GM12878 (cell line): Measurements from ENCODE around the gene RSPH4A.

Experiments used
- CBFB ChIP-seq: IDR thresholded peaks from 2 replicates; pipeline ENCODE4 v1.6.1; 2016; ENCODE audit warnings: antibody characterized with exemption, low read depth
- NFIC ChIP-seq: IDR thresholded peaks from 2 replicates; pipeline ENCODE4 v1.6.1; 2012; ENCODE audit warnings: low read depth, mild to moderate bottlenecking, inconsistent platforms, low read length, moderate library complexity
- NR2C2 ChIP-seq: IDR thresholded peaks from 2 replicates; pipeline ENCODE4 v1.6.1; 2011; ENCODE audit warnings: borderline replicate concordance, low read depth; ENCODE audit not compliant: control insufficient read depth, insufficient read length
- POLR2A ChIP-seq: IDR thresholded peaks from 2 replicates; pipeline ENCODE4 v1.6.1; 2011; ENCODE audit warnings: low read depth, mild to moderate bottlenecking, low read length
- ZZZ3 ChIP-seq: IDR thresholded peaks from 2 replicates; pipeline ENCODE4 v1.6.1; 2011; ENCODE audit warnings: low read depth; ENCODE audit not compliant: control insufficient read depth, insufficient read length
- TF ChIP-seq, protein P1 (sequence below): IDR thresholded peaks from 2 replicates; pipeline ENCODE4 v1.6.1; 2012; ENCODE audit warnings: low read depth, low read length, improper control_type of control experiment
- TF ChIP-seq, protein P2 (sequence below), 3 experiments: IDR thresholded peaks in 2 of 3; conservative IDR thresholded peaks in 1 of 3; 2 replicates each; pipeline ENCODE4 v1.5.1; 2011; ENCODE audit warnings: low read depth in 3 of 3, low read length in 3 of 3, mild to moderate bottlenecking in 3 of 3, control low read depth in 2 of 3, moderate library complexity in 2 of 3, inconsistent platforms in 1 of 3, mixed read lengths in 1 of 3; ENCODE audit not compliant: control insufficient read depth in 2 of 3, insufficient read depth in 1 of 3; ENCODE audit errors: extremely low read depth in 1 of 3
- TF ChIP-seq, protein P3 (sequence below): IDR thresholded peaks from 2 replicates; pipeline ENCODE4 v1.6.1; 2011; ENCODE audit warnings: low read depth, mild to moderate bottlenecking, low read length, moderate library complexity, borderline replicate concordance; ENCODE audit errors: extremely low read depth
- TF ChIP-seq, protein P4 (sequence below): fragments of 450-650 bp; IDR thresholded peaks from 2 replicates; pipeline ENCODE4 v1.6.1; 2017; ENCODE audit warnings: mild to moderate bottlenecking, moderate library complexity

DNA sequence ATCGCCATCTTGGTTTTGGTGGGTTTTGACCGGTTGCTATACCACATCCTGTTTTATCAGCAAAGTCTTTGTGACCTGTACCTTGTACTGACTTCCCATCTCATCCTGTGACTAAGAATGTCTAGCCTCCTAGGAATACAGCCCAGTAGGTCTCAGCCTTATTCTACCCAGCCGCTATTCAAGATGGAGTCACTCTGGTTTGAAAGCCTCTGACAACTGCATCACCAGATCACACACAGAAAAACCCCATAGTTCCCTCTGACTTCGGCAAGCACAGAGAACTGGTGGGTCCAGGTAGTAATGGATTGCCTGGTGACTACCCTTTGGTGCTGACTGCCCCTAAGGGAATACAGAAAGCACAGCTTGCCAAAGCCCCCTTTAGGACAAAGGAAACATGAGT is 10.3 kb upstream of the RSPH4A start:
- TF ChIP-seq, protein P1, sequence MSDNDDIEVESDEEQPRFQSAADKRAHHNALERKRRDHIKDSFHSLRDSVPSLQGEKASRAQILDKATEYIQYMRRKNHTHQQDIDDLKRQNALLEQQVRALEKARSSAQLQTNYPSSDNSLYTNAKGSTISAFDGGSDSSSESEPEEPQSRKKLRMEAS, result no peak
- TF ChIP-seq, protein P2, sequence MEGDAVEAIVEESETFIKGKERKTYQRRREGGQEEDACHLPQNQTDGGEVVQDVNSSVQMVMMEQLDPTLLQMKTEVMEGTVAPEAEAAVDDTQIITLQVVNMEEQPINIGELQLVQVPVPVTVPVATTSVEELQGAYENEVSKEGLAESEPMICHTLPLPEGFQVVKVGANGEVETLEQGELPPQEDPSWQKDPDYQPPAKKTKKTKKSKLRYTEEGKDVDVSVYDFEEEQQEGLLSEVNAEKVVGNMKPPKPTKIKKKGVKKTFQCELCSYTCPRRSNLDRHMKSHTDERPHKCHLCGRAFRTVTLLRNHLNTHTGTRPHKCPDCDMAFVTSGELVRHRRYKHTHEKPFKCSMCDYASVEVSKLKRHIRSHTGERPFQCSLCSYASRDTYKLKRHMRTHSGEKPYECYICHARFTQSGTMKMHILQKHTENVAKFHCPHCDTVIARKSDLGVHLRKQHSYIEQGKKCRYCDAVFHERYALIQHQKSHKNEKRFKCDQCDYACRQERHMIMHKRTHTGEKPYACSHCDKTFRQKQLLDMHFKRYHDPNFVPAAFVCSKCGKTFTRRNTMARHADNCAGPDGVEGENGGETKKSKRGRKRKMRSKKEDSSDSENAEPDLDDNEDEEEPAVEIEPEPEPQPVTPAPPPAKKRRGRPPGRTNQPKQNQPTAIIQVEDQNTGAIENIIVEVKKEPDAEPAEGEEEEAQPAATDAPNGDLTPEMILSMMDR (IDR thresholded peaks at IDR 0.05 in 2 of 3, conservative IDR thresholded peaks at IDR 0.05 in 1 of 3; ENCODE audit: control insufficient read depth in 2 of 3, extremely low read depth in 1 of 3, insufficient read depth in 1 of 3, low read depth in 3 of 3, low read length in 3 of 3), result no peak
- TF ChIP-seq POLR2A (no peak), NFIC (no peak), NR2C2 (no peak), CBFB (no peak), ZZZ3 (no peak)
- TF ChIP-seq, protein P3, sequence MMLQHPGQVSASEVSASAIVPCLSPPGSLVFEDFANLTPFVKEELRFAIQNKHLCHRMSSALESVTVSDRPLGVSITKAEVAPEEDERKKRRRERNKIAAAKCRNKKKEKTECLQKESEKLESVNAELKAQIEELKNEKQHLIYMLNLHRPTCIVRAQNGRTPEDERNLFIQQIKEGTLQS, result no peak
- TF ChIP-seq, protein P4, sequence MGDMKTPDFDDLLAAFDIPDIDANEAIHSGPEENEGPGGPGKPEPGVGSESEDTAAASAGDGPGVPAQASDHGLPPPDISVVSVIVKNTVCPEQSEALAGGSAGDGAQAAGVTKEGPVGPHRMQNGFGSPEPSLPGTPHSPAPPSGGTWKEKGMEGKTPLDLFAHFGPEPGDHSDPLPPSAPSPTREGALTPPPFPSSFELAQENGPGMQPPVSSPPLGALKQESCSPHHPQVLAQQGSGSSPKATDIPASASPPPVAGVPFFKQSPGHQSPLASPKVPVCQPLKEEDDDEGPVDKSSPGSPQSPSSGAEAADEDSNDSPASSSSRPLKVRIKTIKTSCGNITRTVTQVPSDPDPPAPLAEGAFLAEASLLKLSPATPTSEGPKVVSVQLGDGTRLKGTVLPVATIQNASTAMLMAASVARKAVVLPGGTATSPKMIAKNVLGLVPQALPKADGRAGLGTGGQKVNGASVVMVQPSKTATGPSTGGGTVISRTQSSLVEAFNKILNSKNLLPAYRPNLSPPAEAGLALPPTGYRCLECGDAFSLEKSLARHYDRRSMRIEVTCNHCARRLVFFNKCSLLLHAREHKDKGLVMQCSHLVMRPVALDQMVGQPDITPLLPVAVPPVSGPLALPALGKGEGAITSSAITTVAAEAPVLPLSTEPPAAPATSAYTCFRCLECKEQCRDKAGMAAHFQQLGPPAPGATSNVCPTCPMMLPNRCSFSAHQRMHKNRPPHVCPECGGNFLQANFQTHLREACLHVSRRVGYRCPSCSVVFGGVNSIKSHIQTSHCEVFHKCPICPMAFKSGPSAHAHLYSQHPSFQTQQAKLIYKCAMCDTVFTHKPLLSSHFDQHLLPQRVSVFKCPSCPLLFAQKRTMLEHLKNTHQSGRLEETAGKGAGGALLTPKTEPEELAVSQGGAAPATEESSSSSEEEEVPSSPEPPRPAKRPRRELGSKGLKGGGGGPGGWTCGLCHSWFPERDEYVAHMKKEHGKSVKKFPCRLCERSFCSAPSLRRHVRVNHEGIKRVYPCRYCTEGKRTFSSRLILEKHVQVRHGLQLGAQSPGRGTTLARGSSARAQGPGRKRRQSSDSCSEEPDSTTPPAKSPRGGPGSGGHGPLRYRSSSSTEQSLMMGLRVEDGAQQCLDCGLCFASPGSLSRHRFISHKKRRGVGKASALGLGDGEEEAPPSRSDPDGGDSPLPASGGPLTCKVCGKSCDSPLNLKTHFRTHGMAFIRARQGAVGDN, result no peak
